Measurements from ENCODE around the gene CST9. TPM values are rescaled to one million over a fixed set of nuclear protein-coding genes. Genes with fewer than 3 reads are reported as not detected.
A peak's percentile ranks its signal among the peaks of the same experiment; 100 is the strongest.

The CST9 gene
- total RNA-seq, 4 donors from 2014 or later: not detected

- Histone ChIP-seq H3K36me3 (no peaks in the 10 kb centered on the region), H3K27ac (peak overlapping the region in 3 of 4 donors; percentile 40 to 59 (median 52)), H3K4me1 (peaks cover 0 to 29% (median 0%) of the 10 kb centered on the region in 3 donors), H3K4me3 (no peak overlapping the region), H3K9me3 (no peaks in the 10 kb centered on the region), H3K27me3 (no peaks in the 10 kb centered on the region)
- 33 to 39% methylated on average over 3 to 7 of the region's 12 CpGs for WGBS, 2 donors (ENCODE audit: low coverage in 1 of 2)
- no peak for TF ChIP-seq POLR2A (IDR thresholded peaks at IDR 0.05)
- TF ChIP-seq POLR2AphosphoS5 (IDR thresholded peaks at IDR 0.05): peak; percentile 77
- peak; percentile 67 for ATAC-seq
These were observed 36.4 kb upstream of the CST9 start for GRCh38 chr20:23641936-23642751.

GRCh38 chr20:23640671-23641667 lies 35.3 kb upstream of the CST9 start:
- 54 to 79% methylated on average over 4 to 6 of the region's 11 CpGs for WGBS, 2 donors (ENCODE audit: low coverage in 1 of 2)

GRCh38 chr20:23640018-23640601 lies 34.4 kb upstream of the CST9 start:
- no peaks in the 10 kb centered on the region for H3K27me3 ChIP-seq
- ATAC-seq: no peak
- WGBS, 2 donors (ENCODE audit: low coverage in 1 of 2): 73 to 100% methylated on average over 2 to 3 of the region's 8 CpGs
- peaks cover 0 to 49% (median 12%) of the 10 kb centered on the region in 3 donors for H3K4me1 ChIP-seq
- peaks cover 0 to 4% of the 10 kb centered on the region in 2 donors for H3K36me3 ChIP-seq
- H3K4me3 ChIP-seq: no peak overlapping the region
- TF ChIP-seq POLR2AphosphoS5 (IDR thresholded peaks at IDR 0.05) (no peak), POLR2A (IDR thresholded peaks at IDR 0.05) (no peak), CTCF (IDR thresholded peaks at IDR 0.05) (no peak), EP300 (IDR thresholded peaks at IDR 0.05) (no peak)
- peak overlapping the region in 1 of 4 donors; percentile 8 for H3K27ac ChIP-seq
- no peaks in the 10 kb centered on the region for H3K9me3 ChIP-seq

More at GRCh38 chr20:23640671-23641667, 35.3 kb upstream of the CST9 start:
- H3K4me1 ChIP-seq: peaks cover 0 to 40% (median 6%) of the 10 kb centered on the region in 3 donors
- no peak for ATAC-seq
- TF ChIP-seq POLR2AphosphoS5 (IDR thresholded peaks at IDR 0.05) (no peak), CTCF (IDR thresholded peaks at IDR 0.05) (no peak)
- no peaks in the 10 kb centered on the region for H3K9me3 ChIP-seq
- H3K4me3 ChIP-seq: no peak overlapping the region
- H3K27ac ChIP-seq: peak overlapping the region in 2 of 4 donors; percentile 8 to 40
- H3K36me3 ChIP-seq: no peaks in the 10 kb centered on the region
- H3K27me3 ChIP-seq: no peaks in the 10 kb centered on the region

- H3K9me3 ChIP-seq: no peaks in the 10 kb centered on the region
- no peak overlapping the region for H3K4me3 ChIP-seq
- H3K4me1 ChIP-seq: peaks cover 0 to 55% (median 18%) of the 10 kb centered on the region in 3 donors
- ATAC-seq: no peak
- TF ChIP-seq CTCF (IDR thresholded peaks at IDR 0.05): no peak
- no peak for TF ChIP-seq POLR2AphosphoS5 (IDR thresholded peaks at IDR 0.05)
- no peak for TF ChIP-seq POLR2A (IDR thresholded peaks at IDR 0.05)
- no peak for TF ChIP-seq EP300 (IDR thresholded peaks at IDR 0.05)
- H3K36me3 ChIP-seq: peaks cover 0 to 9% of the 10 kb centered on the region in 2 donors
- H3K27ac ChIP-seq: no peak overlapping the region
- 69 to 100% methylated on average over 1 to 6 of the region's 8 CpGs for WGBS, 2 donors (ENCODE audit: low coverage in 1 of 2)
- H3K27me3 ChIP-seq: no peaks in the 10 kb centered on the region
These were observed 33.8 kb upstream of the CST9 start for GRCh38 chr20:23639490-23639958.

- TF ChIP-seq POLR2A (IDR thresholded peaks at IDR 0.05) (no peak), EP300 (IDR thresholded peaks at IDR 0.05) (no peak), CTCF (IDR thresholded peaks at IDR 0.05) (no peak), POLR2AphosphoS5 (IDR thresholded peaks at IDR 0.05) (no peak)
- no peak overlapping the region for H3K4me3 ChIP-seq
- no peaks in the 10 kb centered on the region for H3K27me3 ChIP-seq
- WGBS, 2 donors (ENCODE audit: low coverage in 1 of 2): 50 to 67% methylated on average over 2 to 3 of the region's 9 CpGs
- no peaks in the 10 kb centered on the region for H3K9me3 ChIP-seq
- H3K4me1 ChIP-seq: peaks cover 0 to 67% (median 24%) of the 10 kb centered on the region in 3 donors
- ATAC-seq: no peak
- peaks cover 0 to 22% of the 10 kb centered on the region in 2 donors for H3K36me3 ChIP-seq
- H3K27ac ChIP-seq: peak overlapping the region in 3 of 4 donors; percentile 95 to 99 (median 99)
These were observed 32.6 kb upstream of the CST9 start for GRCh38 chr20:23638309-23638708.

Measured in gastroesophageal sphincter (tissue), 4 donors.